Urinary bladder (tissue), 4 donors: ENCODE measurements around the gene PEDS1. TPM values are rescaled to one million over a fixed set of nuclear protein-coding genes. Genes with fewer than 3 reads are reported as not detected.
"Not testable (repeated sequence)": the region's sequence is repeated elsewhere in the genome, so short reads cannot be mapped to it uniquely, and the experiment has no call there.

Source experiments
- DNase-seq: peaks from one replicate; pipeline ENCODE4 v3.0.0-alpha.2; 2015; ENCODE audit errors: extremely low spot score
- H3K27ac ChIP-seq: one replicate; pipeline ENCODE4 v1.5.1; 2013; ENCODE audit warnings: low read depth, mild to moderate bottlenecking, moderate library complexity
- H3K36me3 ChIP-seq: one replicate; pipeline ENCODE4 v1.6.1; 2013; ENCODE audit warnings: mild to moderate bottlenecking, moderate library complexity; ENCODE audit not compliant: insufficient read depth
- H3K4me1 ChIP-seq: one replicate; pipeline ENCODE4 v1.6.1; 2013; ENCODE audit warnings: mild to moderate bottlenecking, moderate library complexity; ENCODE audit not compliant: insufficient read depth
- H3K4me3 ChIP-seq: one replicate; pipeline ENCODE4 v1.5.1; 2013; ENCODE audit warnings: low read depth, low read length
- WGBS: extraction: QIAGEN DNeasy Blood & Tissue Kit; methylation state at CpG from one replicate; pipeline ENCODE4 v1.1.7; 2013; 5-methylcytosine and 5-hydroxymethylcytosine counted together
- polyA plus RNA-seq: library from polyadenylated mRNA; stranded (reverse); fragments of 200-250 nt; gene quantifications from one replicate; pipeline ENCODE4 v1.2.3, GENCODE V29; 2013
- total RNA-seq: library from RNA; depleted of rRNA; stranded (reverse); fragments of >200 nt; gene quantifications from one replicate; pipeline ENCODE4 v1.2.3, GENCODE V29; 2014
- donor health status: healthy with polysubstance abuse.
- donor health status: healthy.

The PEDS1 gene
- total and polyA plus RNA-seq, 2 donors, result 9.9 to 54.2 TPM

DNA sequence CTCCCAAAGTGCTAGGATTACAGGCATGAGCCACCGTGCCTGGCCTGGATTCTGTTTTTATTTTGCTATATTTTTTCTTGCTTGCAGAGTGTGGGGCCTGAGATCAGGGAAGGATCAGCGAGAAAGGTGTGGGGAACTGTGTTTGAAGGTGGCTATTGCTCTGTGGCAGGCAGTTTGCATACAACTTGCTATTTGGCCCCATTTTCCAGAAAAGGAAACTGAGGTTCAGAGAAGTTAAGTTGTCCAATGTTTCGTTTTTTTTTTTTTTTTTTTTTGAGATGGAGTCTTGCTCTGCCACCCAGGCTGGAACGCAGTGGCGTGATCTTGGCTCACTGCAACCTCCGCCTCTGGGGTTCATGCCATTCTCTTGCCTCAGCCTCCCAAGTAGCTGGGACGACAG is 8.0 kb upstream of the PEDS1 start:
- not testable (repeated sequence) for H3K4me3 ChIP-seq, DNase-seq, H3K36me3 ChIP-seq, H3K4me1 ChIP-seq, H3K27ac ChIP-seq
- WGBS, result 81% methylated on average over 7 of the region's 7 CpGs

DNA sequence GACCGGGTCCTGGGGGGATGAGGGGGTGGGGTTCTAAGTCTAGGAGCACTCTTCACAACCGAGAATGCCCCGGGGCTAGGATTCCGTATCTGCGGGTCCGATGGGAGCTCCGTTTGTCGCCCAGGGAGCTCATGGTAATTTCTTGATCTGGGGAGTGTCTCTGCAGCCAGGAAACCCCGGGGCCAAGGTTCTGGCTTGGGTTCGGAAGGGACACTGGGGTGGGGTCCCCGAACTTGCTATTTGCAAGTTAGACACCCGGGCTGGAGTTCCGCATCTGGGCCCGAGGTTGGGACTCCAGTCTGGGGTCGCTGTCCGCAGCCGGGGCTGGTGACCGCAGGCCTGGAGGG is 397 bp downstream of the PEDS1 start:
- DNase-seq, result no peak
- peak overlapping the region; percentile 94 for H3K27ac ChIP-seq
- H3K4me1 ChIP-seq, result no peaks in the 10 kb centered on the region
- WGBS, result under 1% methylated on average over 18 of the region's 18 CpGs
- no peaks in the 10 kb centered on the region for H3K36me3 ChIP-seq
- peak overlapping the region; percentile 82 for H3K4me3 ChIP-seq

DNA sequence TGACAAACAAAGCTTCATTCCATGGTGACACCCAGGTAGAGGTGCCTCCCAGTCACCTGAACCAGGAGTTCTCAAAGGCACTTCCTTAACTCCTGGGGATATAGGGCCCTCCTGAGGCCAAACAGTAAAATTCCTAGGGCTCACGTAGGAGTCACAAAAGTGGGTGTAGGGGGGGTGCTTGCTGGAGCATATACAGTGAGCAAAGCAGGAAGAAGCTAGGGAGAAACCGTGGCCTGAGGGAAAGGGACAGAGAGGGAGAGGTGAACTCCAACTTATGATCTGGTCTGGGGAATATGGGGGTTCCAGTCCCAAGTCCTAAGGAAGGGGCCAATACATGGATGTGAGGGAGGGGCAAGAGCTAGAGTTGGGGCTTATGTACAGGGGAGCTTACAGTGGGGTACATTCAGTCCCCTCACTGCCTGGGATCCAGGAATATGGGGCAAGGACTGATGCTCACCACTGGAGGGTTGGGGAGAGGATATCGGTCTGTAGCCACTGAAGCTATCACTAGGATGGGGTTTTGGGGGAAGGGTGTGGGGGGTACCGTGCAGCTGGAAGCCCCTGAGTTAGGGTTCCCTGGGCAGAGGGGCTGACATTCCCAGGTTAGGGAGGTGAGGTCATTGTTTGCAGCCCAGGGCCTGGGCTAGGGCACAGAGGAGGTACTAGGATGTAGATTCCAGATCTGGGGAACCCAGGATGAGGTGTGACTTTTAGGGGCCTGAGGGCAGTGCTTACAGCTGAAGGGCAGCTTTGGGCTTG is 950 bp downstream of the PEDS1 start:
- peak overlapping the region; percentile 81 for H3K27ac ChIP-seq
- no peaks in the 10 kb centered on the region for H3K4me1 ChIP-seq
- DNase-seq, result no peak
- no peaks in the 10 kb centered on the region for H3K36me3 ChIP-seq
- 16% methylated on average over 4 of the region's 4 CpGs for WGBS
- H3K4me3 ChIP-seq, result peak overlapping the region; percentile 82

DNA sequence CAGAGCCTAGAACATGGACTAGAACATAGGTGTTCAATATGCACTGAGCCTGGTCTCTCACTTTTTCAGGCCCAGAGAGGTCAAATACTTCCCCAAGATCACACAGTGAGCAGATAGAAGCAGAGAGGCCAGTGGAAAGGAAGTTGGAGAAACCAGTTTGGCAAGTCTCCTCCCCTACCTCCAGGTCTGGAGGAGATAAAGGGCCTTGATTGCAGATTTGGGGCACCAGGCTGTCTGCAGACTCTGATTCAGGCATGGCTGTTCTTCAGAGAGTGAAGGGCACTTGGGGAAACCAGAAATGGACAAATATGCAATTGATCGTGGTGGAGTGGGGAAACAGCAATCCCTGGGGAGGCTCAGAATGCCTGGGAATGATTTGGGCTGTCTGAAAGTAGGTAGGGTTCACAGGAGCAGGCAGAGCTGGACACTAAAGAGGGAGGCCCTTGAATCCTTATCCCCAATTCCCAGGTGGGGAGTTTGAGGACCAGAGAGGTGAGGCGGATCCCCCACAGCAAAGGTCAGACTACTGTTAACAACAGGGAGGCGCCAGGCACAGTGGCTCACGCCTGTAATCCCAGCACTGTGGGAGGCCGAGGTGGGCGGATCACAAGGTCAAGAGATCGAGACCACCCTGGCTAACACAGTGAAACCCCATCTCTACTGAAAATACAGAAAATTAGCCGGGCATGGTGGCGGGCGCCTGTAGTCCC is 2.3 kb downstream of the PEDS1 start:
- WGBS, result 70% methylated on average over 10 of the region's 10 CpGs
- H3K27ac ChIP-seq, result no peak overlapping the region
- no peaks in the 10 kb centered on the region for H3K36me3 ChIP-seq
- H3K4me1 ChIP-seq, result no peaks in the 10 kb centered on the region
- no peak overlapping the region for H3K4me3 ChIP-seq
- no peak for DNase-seq

DNA sequence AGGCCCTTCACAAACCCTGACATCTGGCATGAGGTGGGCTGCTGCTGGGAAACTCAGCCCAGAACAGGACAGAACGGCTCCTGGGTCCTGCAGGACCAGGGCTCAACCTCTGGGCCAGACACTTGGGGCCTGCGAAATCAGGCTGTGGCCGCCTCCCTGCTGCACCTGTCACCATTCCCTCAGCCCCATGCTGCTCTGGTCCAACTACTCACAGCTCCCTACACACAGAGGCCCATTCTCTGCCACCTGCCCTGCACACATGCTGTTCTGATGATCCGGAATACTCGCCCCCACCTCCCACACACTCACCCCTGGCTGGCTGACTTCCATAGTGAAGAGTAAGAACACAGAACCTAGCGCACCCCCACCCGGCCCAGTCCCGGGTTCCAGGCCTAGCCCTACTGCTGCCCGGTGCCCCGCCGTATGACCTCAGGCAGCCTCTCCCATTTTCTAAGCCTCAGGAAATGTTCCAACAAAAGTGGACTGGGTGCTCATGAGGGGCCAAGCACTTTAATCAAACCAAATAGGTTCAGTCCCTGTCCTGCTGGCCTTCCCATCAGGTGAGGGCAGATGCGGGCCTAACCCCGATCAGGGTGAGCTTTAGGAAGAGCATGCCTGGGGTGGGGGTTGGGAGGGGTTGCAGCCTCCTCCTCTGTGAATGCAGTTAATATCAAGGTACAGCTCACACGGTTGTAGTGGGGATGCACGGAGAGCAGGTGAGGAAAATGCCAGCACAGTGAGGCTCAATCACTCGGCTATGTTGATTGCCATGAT is 3.9 kb downstream of the PEDS1 start:
- Histone ChIP-seq H3K27ac (peak overlapping the region; percentile 3), H3K4me1 (no peaks in the 10 kb centered on the region), H3K36me3 (no peaks in the 10 kb centered on the region), H3K4me3 (no peak overlapping the region)
- no peak for DNase-seq
- 81% methylated on average over 16 of the region's 16 CpGs for WGBS

DNA sequence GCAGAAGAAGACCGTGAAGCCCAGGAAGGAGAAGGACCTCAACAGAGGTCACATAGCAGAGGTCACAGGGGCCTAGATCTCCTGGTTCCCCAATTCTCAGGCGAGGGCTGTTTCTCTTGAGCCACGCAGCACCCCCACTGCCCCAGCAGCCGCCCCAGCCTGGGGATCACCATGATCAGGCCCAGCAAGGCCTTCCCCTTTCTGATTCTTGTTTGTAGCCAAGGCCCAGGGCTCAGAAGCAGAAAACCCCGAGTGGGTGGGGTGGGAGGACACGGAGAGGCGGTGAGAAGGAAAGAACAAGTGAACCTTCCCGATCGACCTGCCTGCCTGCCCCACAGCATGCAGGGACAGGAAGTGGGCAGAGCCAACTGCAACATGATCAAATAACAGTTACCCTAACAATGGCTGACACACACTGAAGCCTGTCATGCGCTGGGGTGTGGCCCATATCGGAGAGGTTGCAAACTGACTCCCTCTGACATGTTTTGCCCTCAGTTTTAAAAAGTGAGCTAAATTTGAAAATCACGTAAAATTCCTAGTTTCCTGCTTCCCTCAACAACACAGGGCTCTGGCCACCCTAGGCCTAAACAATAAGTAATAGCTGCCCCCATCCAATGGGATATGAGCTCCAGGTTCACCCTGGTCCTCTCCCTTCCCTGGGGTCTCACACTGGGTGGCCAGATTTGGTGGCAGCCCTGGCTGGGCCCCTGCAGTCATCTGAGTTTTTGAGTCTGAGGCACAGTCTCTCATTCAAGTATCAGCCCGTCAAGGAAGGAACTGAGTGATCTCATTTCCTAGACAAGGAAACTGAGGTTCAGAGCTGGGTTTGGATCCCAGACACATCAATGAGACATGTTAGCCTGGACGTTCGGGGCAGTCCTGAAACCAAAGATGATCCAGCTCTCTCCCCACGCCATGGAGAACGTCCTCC is 6.5 kb downstream of the PEDS1 start:
- no peak for DNase-seq
- WGBS, result 53% methylated on average over 17 of the region's 17 CpGs
- Histone ChIP-seq H3K4me1 (no peaks in the 10 kb centered on the region), H3K4me3 (no peak overlapping the region), H3K27ac (peak overlapping the region; percentile 76), H3K36me3 (no peaks in the 10 kb centered on the region)

DNA sequence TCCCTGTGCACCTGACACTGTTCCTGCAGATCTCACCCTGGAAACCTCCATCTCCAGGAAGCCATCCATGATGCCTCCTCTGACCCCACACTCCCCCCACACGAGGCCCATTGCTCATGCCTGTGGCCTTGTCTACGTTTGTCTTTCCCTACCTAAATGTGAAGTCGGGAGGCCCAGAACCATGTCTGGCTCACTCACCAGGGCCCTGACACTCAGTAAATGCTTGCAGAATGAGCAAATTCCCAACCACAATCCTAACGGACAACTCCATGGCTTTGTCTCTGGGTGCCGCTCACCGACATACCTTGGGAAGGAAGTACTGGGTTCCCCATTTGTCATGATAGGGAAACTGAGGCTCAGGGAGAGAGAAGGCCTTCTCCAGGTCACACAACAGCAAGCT is 7.3 kb downstream of the PEDS1 start:
- DNase-seq, result no peak
- Histone ChIP-seq H3K4me3 (no peak overlapping the region), H3K36me3 (no peaks in the 10 kb centered on the region), H3K4me1 (no peaks in the 10 kb centered on the region), H3K27ac (peak overlapping the region; percentile 76)
- 82% methylated on average over 6 of the region's 6 CpGs for WGBS

DNA sequence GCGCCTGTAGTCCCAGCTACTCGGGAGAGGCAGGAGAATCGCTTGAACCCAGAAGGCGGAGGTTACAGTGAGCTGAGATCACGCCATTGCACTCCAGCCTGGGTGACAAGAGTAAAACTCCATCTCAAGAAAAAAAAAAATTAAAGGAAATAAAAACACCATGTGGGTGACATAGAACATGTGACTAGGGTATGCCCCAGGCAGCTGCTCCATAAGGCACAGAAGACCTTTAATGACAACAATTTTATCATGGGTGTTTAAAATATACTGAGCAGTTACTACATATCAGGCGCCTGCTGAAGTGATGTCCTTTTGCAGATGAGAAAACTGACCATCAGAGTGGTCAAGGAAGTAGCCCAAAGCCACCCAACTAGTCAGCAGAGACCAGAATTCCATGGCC is 8.0 kb downstream of the PEDS1 start:
- H3K36me3 ChIP-seq, result no peaks in the 10 kb centered on the region
- DNase-seq, result no peak
- no peak overlapping the region for H3K27ac ChIP-seq
- 92% methylated on average over 6 of the region's 6 CpGs for WGBS
- H3K4me1 ChIP-seq, result no peaks in the 10 kb centered on the region
- H3K4me3 ChIP-seq, result no peak overlapping the region

DNA sequence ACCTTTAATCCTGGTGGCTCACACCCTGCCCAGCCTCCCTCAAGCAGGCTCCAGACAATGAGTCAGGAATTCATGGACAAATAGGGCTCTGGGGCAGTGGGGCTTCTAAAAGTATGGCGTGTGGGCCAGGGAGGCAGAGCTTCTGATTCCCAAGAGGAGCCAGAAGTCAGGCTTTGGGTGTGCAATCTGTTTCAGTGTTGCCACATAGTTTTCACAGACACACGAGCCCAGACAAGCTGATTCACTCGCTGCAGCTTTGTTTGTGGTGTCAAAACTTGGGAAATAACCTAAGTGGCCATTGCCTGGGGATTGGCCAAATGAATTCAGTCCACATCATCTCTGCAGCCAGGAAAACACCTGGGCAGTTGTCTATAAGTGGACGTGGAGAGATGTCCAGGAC is 9.2 kb downstream of the PEDS1 start:
- no peaks in the 10 kb centered on the region for H3K36me3 ChIP-seq
- no peak overlapping the region for H3K4me3 ChIP-seq
- 52% methylated on average over 4 of the region's 4 CpGs for WGBS
- no peak for DNase-seq
- H3K4me1 ChIP-seq, result no peaks in the 10 kb centered on the region
- no peak overlapping the region for H3K27ac ChIP-seq

DNA sequence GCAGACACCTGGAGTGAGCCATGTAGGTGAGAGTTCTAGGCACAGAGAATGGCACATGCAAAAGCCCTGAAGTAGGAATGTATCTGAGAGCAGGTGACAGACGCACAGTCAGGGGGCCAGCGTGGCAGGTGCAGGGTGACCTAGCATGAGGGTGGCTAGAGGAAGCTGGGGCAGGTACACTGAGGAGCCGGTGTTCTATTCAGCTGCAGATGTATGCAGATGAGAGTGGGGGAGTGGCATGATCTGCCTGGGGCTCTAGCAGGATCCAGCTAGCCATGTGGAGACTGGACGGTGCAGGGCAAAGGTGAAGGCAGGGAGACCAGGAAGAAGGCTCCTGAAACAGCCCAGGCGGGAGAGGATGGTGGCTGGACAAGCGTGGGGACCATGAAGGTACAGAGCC is 10.7 kb downstream of the PEDS1 start:
- Histone ChIP-seq H3K4me1 (no peaks in the 10 kb centered on the region), H3K4me3 (no peak overlapping the region), H3K27ac (no peak overlapping the region), H3K36me3 (no peaks in the 10 kb centered on the region)
- no peak for DNase-seq
- 79% methylated on average over 6 of the region's 6 CpGs for WGBS

DNA sequence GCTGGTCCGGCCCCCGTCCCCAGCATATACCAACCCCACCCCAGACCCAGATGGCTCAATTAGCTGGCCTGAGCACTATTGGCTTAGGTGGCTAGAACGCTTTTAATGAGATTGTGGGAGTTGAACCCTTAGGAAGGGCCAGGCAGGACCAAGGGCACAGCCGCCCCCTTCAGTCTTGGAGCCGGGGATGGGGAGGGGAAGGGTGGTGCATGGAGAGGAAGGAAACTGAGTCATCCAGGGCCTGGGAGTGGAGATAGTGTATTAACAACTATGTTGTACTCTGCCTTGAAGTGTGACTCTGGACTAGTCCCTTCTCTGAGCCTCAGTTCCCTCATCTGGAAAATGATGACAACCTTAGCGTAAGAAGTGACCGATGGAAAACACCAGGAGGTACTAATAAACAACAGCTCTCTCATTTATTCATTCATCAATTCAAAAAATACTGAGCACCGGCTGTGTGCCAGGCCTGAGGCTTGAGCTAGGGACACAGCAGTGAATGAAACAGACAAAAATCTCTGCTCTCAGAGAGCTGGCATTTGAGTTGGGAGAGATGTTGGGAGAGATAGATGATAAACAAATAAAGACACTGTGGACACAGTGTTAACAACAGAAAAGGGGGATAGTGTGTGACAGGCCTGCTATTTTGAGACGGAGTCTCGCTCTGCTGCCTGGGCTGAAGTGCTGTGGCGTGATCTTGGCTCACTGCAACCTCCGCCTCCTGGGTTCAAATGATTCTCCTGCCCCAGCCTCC is 11.5 kb downstream of the PEDS1 start:
- 89% methylated on average over 12 of the region's 12 CpGs for WGBS
- H3K27ac ChIP-seq, result no peak overlapping the region

DNA sequence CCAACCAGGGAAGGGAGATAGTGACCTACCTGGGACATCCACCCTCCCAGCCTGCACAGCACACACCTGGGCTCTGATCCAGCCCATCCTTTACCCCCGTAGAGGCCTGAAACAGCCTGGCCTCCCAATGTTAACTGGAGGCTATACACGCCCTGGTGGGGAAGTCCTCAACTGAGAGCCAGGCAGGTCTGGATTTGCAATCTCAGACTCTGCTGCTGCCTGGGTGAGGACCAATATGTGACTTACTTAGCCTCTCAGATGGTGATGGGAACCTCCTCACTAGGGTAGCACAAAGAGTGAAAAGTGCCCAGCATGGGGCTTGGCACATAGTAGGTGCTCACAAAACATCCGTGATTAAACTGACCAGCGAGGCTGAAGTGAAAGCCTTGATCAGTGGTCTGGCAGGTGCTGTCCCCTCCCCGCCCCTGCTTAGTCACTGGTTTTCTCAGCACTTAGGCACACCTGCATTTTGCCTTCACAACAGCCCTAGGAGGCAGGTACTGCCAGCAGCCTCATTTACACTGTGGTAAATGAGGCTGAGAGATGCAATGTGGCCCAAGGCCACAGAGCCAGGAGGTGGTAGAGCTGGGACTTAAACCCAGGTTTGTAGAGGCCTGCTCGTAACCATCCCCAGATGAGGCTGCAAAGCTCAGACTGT is 12.4 kb downstream of the PEDS1 start:
- no peak overlapping the region for H3K27ac ChIP-seq
- WGBS, result 90% methylated on average over 6 of the region's 6 CpGs
- no peaks in the 10 kb centered on the region for H3K4me1 ChIP-seq

More for the DNA sequence above, 11.5 kb downstream of the PEDS1 start:
- DNase-seq, result no peak
- no peaks in the 10 kb centered on the region for H3K36me3 ChIP-seq
- no peaks in the 10 kb centered on the region for H3K4me1 ChIP-seq
- H3K4me3 ChIP-seq, result no peak overlapping the region

More for the DNA sequence above, 12.4 kb downstream of the PEDS1 start:
- Histone ChIP-seq H3K4me3 (no peak overlapping the region), H3K36me3 (no peaks in the 10 kb centered on the region)
- DNase-seq, result no peak
